Brain microvascular endothelial cell (primary cell): ENCODE measurements around the gene TRPC4AP.

Experiments used
- DNase-seq: peaks from one replicate; pipeline ENCODE4 v3.0.0-alpha.2; 2020
- H3K27ac ChIP-seq: fragments of 250-450 bp; sonication (Bioruptor Pico); 2 replicates; pipeline ENCODE4 v1.5.1; 2020; ENCODE audit warnings: mild to moderate bottlenecking, moderate library complexity
- H3K27me3 ChIP-seq: fragments of 250-450 bp; sonication (Bioruptor Pico); replicated peaks from 2 replicates; pipeline ENCODE4 v1.5.1; 2020; ENCODE audit warnings: mild to moderate bottlenecking
- H3K36me3 ChIP-seq: fragments of 250-450 bp; sonication (Bioruptor Pico); replicated peaks from 2 replicates; pipeline ENCODE4 v1.5.1; 2020; ENCODE audit warnings: mild to moderate bottlenecking
- H3K4me3 ChIP-seq: 2 replicates; pipeline ENCODE4 v1.5.1; 2011; ENCODE audit warnings: low read depth, mild to moderate bottlenecking, control low read depth, low read length, moderate library complexity
- in situ Hi-C: cut with HindIII; loops from 2 replicates; pipeline ENCODE4 v1.10.0; 2017; ENCODE audit warnings: low sequenced_read_pairs, low pct_ligation_motif_present
- TF ChIP-seq, protein P1 (sequence below): IDR thresholded peaks from 2 replicates; pipeline ENCODE4 v1.5.1; 2011; ENCODE audit warnings: low read depth, mild to moderate bottlenecking, moderate library complexity, low read length, control low read depth, inconsistent platforms; ENCODE audit errors: missing control alignments

TRPC4AP gene

DNA sequence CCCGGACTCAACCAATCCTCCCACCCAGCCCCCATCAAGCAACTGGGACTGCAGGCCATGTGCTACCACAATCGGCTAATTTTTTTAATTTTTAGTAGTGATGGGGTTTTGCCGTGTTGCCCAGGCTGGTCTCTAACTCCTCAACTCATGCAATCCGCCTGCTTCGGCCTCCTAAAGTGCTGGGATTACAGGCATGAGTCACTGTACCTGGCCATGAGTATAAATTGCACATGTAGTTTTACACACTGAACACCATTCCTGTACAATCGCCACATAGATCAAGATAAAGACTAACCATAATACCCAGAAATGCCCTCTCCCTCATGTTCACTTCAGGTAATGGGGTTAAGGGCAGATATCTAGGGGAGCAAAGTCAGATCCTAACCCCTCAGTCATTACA lies 26.4 kb downstream of the TRPC4AP start:
- Histone ChIP-seq H3K27ac (no peak overlapping the region), H3K27me3 (no peaks in the 10 kb centered on the region), H3K4me3 (no peak overlapping the region), H3K36me3 (peaks cover 21% of the 10 kb centered on the region)
- TF ChIP-seq, protein P1, sequence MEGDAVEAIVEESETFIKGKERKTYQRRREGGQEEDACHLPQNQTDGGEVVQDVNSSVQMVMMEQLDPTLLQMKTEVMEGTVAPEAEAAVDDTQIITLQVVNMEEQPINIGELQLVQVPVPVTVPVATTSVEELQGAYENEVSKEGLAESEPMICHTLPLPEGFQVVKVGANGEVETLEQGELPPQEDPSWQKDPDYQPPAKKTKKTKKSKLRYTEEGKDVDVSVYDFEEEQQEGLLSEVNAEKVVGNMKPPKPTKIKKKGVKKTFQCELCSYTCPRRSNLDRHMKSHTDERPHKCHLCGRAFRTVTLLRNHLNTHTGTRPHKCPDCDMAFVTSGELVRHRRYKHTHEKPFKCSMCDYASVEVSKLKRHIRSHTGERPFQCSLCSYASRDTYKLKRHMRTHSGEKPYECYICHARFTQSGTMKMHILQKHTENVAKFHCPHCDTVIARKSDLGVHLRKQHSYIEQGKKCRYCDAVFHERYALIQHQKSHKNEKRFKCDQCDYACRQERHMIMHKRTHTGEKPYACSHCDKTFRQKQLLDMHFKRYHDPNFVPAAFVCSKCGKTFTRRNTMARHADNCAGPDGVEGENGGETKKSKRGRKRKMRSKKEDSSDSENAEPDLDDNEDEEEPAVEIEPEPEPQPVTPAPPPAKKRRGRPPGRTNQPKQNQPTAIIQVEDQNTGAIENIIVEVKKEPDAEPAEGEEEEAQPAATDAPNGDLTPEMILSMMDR: no peak
- no peak for DNase-seq
- in situ Hi-C loops: no loop called here

DNA sequence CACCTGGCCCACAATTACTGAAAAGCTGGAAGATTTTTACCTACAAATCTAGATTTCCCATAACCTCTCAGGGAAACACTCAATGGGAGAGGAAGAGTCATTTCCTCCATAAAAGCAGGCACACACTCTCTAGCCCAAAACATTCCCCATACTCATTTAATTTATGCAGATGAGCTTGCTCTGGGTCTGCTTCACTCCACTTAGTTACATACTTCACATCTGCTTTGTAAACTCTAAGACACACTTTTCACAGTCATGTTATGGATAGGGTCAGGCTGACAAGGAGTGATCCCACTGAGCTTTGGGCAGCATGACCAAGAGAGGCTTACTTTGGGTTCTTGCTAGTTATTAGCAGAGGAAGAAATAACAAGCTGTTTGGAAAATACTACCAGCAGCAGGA lies 27.4 kb downstream of the TRPC4AP start:
- H3K27ac ChIP-seq: no peak overlapping the region
- H3K4me3 ChIP-seq: no peak overlapping the region
- H3K27me3 ChIP-seq: no peaks in the 10 kb centered on the region
- in situ Hi-C loops: no loop called here
- no peak for DNase-seq
- TF ChIP-seq, protein P1: no peak
- H3K36me3 ChIP-seq: peaks cover 21% of the 10 kb centered on the region

DNA sequence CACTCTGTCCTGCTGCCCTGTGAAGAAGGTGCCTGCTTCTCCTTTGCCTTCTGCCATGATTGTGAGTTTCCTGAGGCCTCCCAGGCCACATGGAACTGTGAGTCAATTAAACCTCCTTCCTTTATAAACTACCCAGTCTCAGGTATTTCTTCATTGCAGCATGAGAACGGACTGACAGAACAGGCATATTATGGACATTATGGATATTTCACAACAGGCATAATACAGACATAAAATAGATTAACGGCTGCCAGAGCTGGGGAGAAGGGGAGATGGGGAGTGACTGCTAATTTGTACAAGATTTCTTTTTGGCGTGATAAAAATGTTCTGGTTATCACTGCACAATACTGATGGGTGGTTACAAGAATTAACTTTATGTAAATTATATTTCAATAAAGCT lies 29.4 kb downstream of the TRPC4AP start:
- no peak for DNase-seq
- Histone ChIP-seq H3K27me3 (no peaks in the 10 kb centered on the region), H3K4me3 (no peak overlapping the region), H3K27ac (no peak overlapping the region), H3K36me3 (peaks cover 18% of the 10 kb centered on the region)
- TF ChIP-seq, protein P1: no peak
- in situ Hi-C loops: no loop called here

DNA sequence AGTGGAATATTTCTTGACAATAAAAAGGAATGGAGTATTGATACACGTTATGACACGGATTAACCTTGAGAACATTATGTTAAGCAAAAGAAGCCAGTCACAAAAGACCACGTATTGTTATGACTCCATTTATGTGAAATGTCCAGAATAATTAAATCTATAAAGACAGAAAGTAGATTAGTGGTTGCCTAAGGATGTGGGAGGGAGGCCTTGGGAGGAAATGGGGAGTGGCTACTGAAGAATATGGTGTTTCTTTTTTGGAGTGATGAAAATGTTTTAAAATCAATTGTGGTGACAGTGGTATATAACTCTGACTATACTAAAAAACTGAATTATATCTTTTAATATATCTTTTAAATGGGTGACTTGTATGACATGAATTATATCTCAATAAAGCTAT lies 30.1 kb downstream of the TRPC4AP start:
- in situ Hi-C loops: no loop called here
- DNase-seq: no peak
- H3K27me3 ChIP-seq: no peaks in the 10 kb centered on the region
- H3K36me3 ChIP-seq: peaks cover 11% of the 10 kb centered on the region
- TF ChIP-seq, protein P1: no peak
- H3K27ac ChIP-seq: no peak overlapping the region
- no peak overlapping the region for H3K4me3 ChIP-seq

DNA sequence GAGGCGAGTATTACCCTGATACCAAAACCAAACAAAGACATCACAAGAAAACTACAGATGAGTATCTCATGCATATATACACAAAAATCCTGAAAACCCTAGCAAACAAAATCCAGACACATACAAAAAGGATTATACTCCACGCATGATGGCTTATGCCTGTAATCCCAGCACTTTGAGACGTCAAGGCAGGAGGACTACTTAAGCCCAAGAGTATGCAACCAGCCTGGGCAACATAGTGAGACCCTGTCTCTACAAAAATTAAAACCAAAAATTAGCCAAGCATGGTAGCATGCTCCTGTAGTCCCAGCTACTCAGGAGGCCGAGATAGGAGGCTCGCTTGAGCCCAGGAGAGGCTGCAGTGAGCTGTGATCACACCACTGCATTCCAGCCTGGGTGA lies 32.4 kb downstream of the TRPC4AP start:
- Histone ChIP-seq H3K27ac (no peak overlapping the region), H3K27me3 (no peaks in the 10 kb centered on the region), H3K4me3 (no peak overlapping the region), H3K36me3 (peaks cover 9% of the 10 kb centered on the region)
- in situ Hi-C loops: no loop called here
- TF ChIP-seq, protein P1: no peak
- DNase-seq: no peak

DNA sequence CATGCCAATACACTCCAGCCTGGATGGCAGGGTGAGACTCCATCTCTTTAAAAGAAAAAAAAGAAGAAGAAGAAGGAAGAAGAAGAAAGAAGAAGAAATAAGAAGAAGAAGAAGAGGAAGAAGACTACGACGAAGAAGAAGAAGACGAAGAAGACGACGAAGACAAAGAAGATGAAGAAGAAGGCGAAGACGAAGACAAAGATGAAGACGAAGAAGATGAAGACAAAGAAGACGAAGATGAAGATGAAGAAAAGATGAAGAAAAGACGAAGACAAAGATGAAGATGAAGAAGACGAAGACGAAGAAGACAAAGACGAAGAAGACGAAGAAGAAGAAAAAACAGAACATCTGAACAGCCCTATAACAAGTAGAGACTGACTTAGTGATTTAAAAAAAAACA lies 33.0 kb downstream of the TRPC4AP start:
- H3K27ac ChIP-seq: no peak overlapping the region
- no peaks in the 10 kb centered on the region for H3K27me3 ChIP-seq
- DNase-seq: no peak
- H3K4me3 ChIP-seq: no peak overlapping the region
- in situ Hi-C loops: no loop called here
- TF ChIP-seq, protein P1: no peak
- peaks cover 14% of the 10 kb centered on the region for H3K36me3 ChIP-seq
